ENCODE results near the gene SUMO1.

- TF ChIP-seq CTCF (conservative IDR thresholded peaks at IDR 0.05; ENCODE audit: low read length) (no peak), EZH2phosphoT487 (IDR thresholded peaks at IDR 0.05; ENCODE audit: borderline replicate concordance, low read depth, low read length) (no peak)
These were observed 44.0 kb downstream of the SUMO1 start for GRCh38 chr2:202194418-202194817.

Data from OCI-LY7 (cell line).